NB4 (cell line): ENCODE results near the gene HDAC11.

Source experiments
- MYC ChIP-seq: IDR thresholded peaks from 2 replicates; pipeline ENCODE4 v1.6.1; 2011; ENCODE audit warnings: low read depth, low read length
- POLR2A ChIP-seq: IDR thresholded peaks from 2 replicates; pipeline ENCODE4 v1.6.1; 2011; ENCODE audit warnings: mild to moderate bottlenecking; ENCODE audit not compliant: insufficient read length; ENCODE audit errors: extremely low read depth
- TF ChIP-seq, protein P1 (sequence below): IDR thresholded peaks from one replicate; pipeline ENCODE4 v1.5.1; 2012; ENCODE audit warnings: low read depth, low read length
- TF ChIP-seq, protein P2 (sequence below): IDR thresholded peaks from 2 replicates; pipeline ENCODE4 v1.6.1; 2011; ENCODE audit warnings: low read depth, low read length

DNA sequence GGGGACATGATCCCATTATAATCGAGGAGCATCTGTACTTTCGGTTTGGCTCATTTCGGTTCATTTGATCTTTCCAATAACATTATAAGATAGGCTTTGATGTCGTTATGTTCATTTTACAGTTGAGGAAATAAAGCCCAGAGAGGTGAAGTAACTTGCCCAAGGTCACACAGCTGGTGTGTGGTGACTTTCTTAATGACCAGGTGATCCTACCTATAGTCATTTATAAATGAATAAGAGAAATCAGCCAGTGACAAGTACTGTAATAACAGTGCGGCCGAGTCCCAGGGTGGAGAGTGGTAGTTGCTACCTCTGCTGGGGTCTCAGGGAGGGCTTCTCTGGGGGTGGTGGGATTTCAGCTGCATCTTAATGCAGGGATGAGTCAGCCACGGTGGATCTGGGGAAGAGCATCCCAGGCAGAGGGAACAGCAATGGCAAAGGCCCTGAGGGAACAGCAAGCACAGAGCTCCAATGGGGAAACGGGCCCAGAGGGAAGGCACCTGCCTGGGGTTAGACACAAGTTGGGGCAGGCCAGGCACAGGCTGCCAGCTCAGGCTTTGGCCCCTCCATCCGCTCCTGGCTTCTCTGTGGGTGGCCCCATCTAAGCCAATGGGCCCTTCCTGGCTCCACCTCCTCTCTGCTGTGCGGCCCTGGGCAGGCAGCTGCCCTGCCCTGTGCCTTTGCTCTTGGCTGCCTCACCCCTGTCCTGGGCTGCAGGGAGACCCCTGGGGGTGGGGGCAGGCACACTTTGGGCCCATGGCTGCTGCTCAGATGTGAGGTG lies 67.7 kb downstream of the HDAC11 start:
- TF ChIP-seq, protein P1, sequence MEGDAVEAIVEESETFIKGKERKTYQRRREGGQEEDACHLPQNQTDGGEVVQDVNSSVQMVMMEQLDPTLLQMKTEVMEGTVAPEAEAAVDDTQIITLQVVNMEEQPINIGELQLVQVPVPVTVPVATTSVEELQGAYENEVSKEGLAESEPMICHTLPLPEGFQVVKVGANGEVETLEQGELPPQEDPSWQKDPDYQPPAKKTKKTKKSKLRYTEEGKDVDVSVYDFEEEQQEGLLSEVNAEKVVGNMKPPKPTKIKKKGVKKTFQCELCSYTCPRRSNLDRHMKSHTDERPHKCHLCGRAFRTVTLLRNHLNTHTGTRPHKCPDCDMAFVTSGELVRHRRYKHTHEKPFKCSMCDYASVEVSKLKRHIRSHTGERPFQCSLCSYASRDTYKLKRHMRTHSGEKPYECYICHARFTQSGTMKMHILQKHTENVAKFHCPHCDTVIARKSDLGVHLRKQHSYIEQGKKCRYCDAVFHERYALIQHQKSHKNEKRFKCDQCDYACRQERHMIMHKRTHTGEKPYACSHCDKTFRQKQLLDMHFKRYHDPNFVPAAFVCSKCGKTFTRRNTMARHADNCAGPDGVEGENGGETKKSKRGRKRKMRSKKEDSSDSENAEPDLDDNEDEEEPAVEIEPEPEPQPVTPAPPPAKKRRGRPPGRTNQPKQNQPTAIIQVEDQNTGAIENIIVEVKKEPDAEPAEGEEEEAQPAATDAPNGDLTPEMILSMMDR: no peak
- TF ChIP-seq POLR2A: no peak
- TF ChIP-seq, protein P2, sequence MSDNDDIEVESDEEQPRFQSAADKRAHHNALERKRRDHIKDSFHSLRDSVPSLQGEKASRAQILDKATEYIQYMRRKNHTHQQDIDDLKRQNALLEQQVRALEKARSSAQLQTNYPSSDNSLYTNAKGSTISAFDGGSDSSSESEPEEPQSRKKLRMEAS: no peak
- TF ChIP-seq MYC: no peak
